Activated naive CD4-positive, alpha-beta T cell treated with anti-CD3 and anti-CD28 coated beads for 36 hours (primary cell): ENCODE data around the gene SPATA17. TPM values are rescaled to one million over a fixed set of nuclear protein-coding genes. Genes with fewer than 3 reads are reported as not detected.

Experiments
- CTCF ChIA-PET: fragments of 350-600 bp; sonication (Branson Sonifier 250); formaldehyde crosslinking; loops from one replicate; lab custom pipeline; 2021; ENCODE audit warnings: antibody characterized with exemption; lab: Charles Lee
- DNase-seq: peaks from one replicate; pipeline ENCODE4 v3.0.0-alpha.2; 2020
- H3K27ac Mint-ChIP-seq: one replicate; pipeline ENCODE4 v1.8.0; 2021; ENCODE audit warnings: mild to moderate bottlenecking, mixed read lengths
- H3K27me3 Mint-ChIP-seq: one replicate; pipeline ENCODE4 v1.8.0; 2021; ENCODE audit warnings: low read depth, mixed read lengths
- H3K36me3 Mint-ChIP-seq: one replicate; pipeline ENCODE4 v1.8.0; 2021; ENCODE audit warnings: low read depth, mixed read lengths
- H3K4me1 Mint-ChIP-seq: one replicate; pipeline ENCODE4 v1.8.0; 2021; ENCODE audit warnings: low read depth, mixed read lengths
- H3K4me3 Mint-ChIP-seq: one replicate; pipeline ENCODE4 v1.8.0; 2021; ENCODE audit warnings: mild to moderate bottlenecking, moderate library complexity, mixed read lengths
- H3K9me3 Mint-ChIP-seq: one replicate; pipeline ENCODE4 v1.8.0; 2021; ENCODE audit warnings: mixed read lengths
- intact Hi-C: fragments of 100-400 bp; cut with micrococcal nuclease; formaldehyde crosslinking; loops from one replicate; pipeline ENCODE4 v1.15.1; 2023
- total RNA-seq, 2 experiments: library from RNA; stranded (reverse); gene quantifications; one replicate each; pipeline ENCODE4 v1.2.3, GENCODE V29; 2021

SPATA17 gene
- total RNA-seq, 2 experiments from 2014 or later = not detected

GRCh38 chr1:217791091-217791490 lies 159.9 kb downstream of the SPATA17 start:
- H3K4me1 Mint-ChIP-seq = no peaks in the 10 kb centered on the region
- H3K27ac Mint-ChIP-seq = no peak overlapping the region
- H3K4me3 Mint-ChIP-seq = no peak overlapping the region
- CTCF ChIA-PET = no interaction called here
- H3K36me3 Mint-ChIP-seq = no peaks in the 10 kb centered on the region
- no peak for DNase-seq
- no peaks in the 10 kb centered on the region for H3K27me3 Mint-ChIP-seq
- no peaks in the 10 kb centered on the region for H3K9me3 Mint-ChIP-seq
- intact Hi-C loops = no loop called here

- peaks cover 3% of the 10 kb centered on the region for H3K9me3 Mint-ChIP-seq
- H3K4me3 Mint-ChIP-seq = no peak overlapping the region
- H3K27me3 Mint-ChIP-seq = no peaks in the 10 kb centered on the region
- no peak for DNase-seq
- CTCF ChIA-PET = no interaction called here
- H3K27ac Mint-ChIP-seq = no peak overlapping the region
- intact Hi-C loops = no loop called here
- no peaks in the 10 kb centered on the region for H3K4me1 Mint-ChIP-seq
- H3K36me3 Mint-ChIP-seq = no peaks in the 10 kb centered on the region
Observed at GRCh38 chr1:217805792-217806191, 174.6 kb downstream of the SPATA17 start.

- Mint-ChIP-seq H3K27me3 (no peaks in the 10 kb centered on the region), H3K4me1 (no peaks in the 10 kb centered on the region), H3K9me3 (peaks cover 2% of the 10 kb centered on the region), H3K27ac (no peak overlapping the region), H3K4me3 (no peak overlapping the region), H3K36me3 (no peaks in the 10 kb centered on the region)
- intact Hi-C loops = no loop called here
- DNase-seq = no peak
- CTCF ChIA-PET = no interaction called here
Observed at GRCh38 chr1:217812175-217812574, 181.0 kb downstream of the SPATA17 start.

GRCh38 chr1:217813031-217813430 lies 181.9 kb downstream of the SPATA17 start:
- peaks cover 8% of the 10 kb centered on the region for H3K9me3 Mint-ChIP-seq
- intact Hi-C loops = no loop called here
- no peak for DNase-seq
- no peak overlapping the region for H3K4me3 Mint-ChIP-seq
- no peaks in the 10 kb centered on the region for H3K27me3 Mint-ChIP-seq
- no peak overlapping the region for H3K27ac Mint-ChIP-seq
- H3K4me1 Mint-ChIP-seq = no peaks in the 10 kb centered on the region
- no peaks in the 10 kb centered on the region for H3K36me3 Mint-ChIP-seq
- CTCF ChIA-PET = no interaction called here

- no peaks in the 10 kb centered on the region for H3K36me3 Mint-ChIP-seq
- DNase-seq = no peak
- H3K27ac Mint-ChIP-seq = no peak overlapping the region
- no peak overlapping the region for H3K4me3 Mint-ChIP-seq
- H3K9me3 Mint-ChIP-seq = peaks cover 1% of the 10 kb centered on the region
- no peaks in the 10 kb centered on the region for H3K27me3 Mint-ChIP-seq
- no peaks in the 10 kb centered on the region for H3K4me1 Mint-ChIP-seq
- intact Hi-C loops = no loop called here
- CTCF ChIA-PET = no interaction called here
Observed at GRCh38 chr1:217837691-217838090, 206.5 kb downstream of the SPATA17 start.

GRCh38 chr1:217839161-217839560 lies 208.0 kb downstream of the SPATA17 start:
- H3K4me1 Mint-ChIP-seq = no peaks in the 10 kb centered on the region
- no peaks in the 10 kb centered on the region for H3K27me3 Mint-ChIP-seq
- no peak overlapping the region for H3K27ac Mint-ChIP-seq
- CTCF ChIA-PET = no interaction called here
- H3K4me3 Mint-ChIP-seq = no peak overlapping the region
- no peaks in the 10 kb centered on the region for H3K9me3 Mint-ChIP-seq
- H3K36me3 Mint-ChIP-seq = no peaks in the 10 kb centered on the region
- DNase-seq = no peak
- intact Hi-C loops = no loop called here

- H3K4me3 Mint-ChIP-seq = no peak overlapping the region
- H3K27ac Mint-ChIP-seq = no peak overlapping the region
- H3K4me1 Mint-ChIP-seq = no peaks in the 10 kb centered on the region
- intact Hi-C loops = no loop called here
- no peaks in the 10 kb centered on the region for H3K9me3 Mint-ChIP-seq
- no peak for DNase-seq
- no peaks in the 10 kb centered on the region for H3K36me3 Mint-ChIP-seq
- no peaks in the 10 kb centered on the region for H3K27me3 Mint-ChIP-seq
- CTCF ChIA-PET = no interaction called here
Observed at GRCh38 chr1:217846733-217847132, 215.6 kb downstream of the SPATA17 start.

- no peak for DNase-seq
- Mint-ChIP-seq H3K9me3 (no peaks in the 10 kb centered on the region), H3K36me3 (no peaks in the 10 kb centered on the region), H3K4me3 (no peak overlapping the region), H3K27me3 (no peaks in the 10 kb centered on the region), H3K4me1 (no peaks in the 10 kb centered on the region), H3K27ac (no peak overlapping the region)
- intact Hi-C loops = no loop called here
- CTCF ChIA-PET = no interaction called here
Observed at GRCh38 chr1:217847643-217848042, 216.5 kb downstream of the SPATA17 start.

- Mint-ChIP-seq H3K9me3 (peaks cover 9% of the 10 kb centered on the region), H3K27ac (no peak overlapping the region), H3K4me1 (no peaks in the 10 kb centered on the region), H3K36me3 (no peaks in the 10 kb centered on the region), H3K4me3 (no peak overlapping the region), H3K27me3 (no peaks in the 10 kb centered on the region)
- DNase-seq = no peak
- intact Hi-C loops = no loop called here
- CTCF ChIA-PET = no interaction called here
Observed at GRCh38 chr1:217856342-217857034, 225.3 kb downstream of the SPATA17 start.

- CTCF ChIA-PET = no interaction called here
- no peaks in the 10 kb centered on the region for H3K4me1 Mint-ChIP-seq
- H3K27ac Mint-ChIP-seq = no peak overlapping the region
- DNase-seq = no peak
- no peak overlapping the region for H3K4me3 Mint-ChIP-seq
- H3K36me3 Mint-ChIP-seq = no peaks in the 10 kb centered on the region
- no peaks in the 10 kb centered on the region for H3K27me3 Mint-ChIP-seq
- H3K9me3 Mint-ChIP-seq = peaks cover 9% of the 10 kb centered on the region
- intact Hi-C loops = no loop called here
Observed at GRCh38 chr1:217857061-217857460, 225.9 kb downstream of the SPATA17 start.

- intact Hi-C loops = no loop called here
- DNase-seq = no peak
- Mint-ChIP-seq H3K27me3 (no peaks in the 10 kb centered on the region), H3K9me3 (peaks cover 13% of the 10 kb centered on the region), H3K4me3 (no peak overlapping the region), H3K27ac (no peak overlapping the region), H3K4me1 (no peaks in the 10 kb centered on the region), H3K36me3 (no peaks in the 10 kb centered on the region)
- CTCF ChIA-PET = no interaction called here
Observed at GRCh38 chr1:217861658-217862057, 230.5 kb downstream of the SPATA17 start.

GRCh38 chr1:217867446-217867995 lies 236.4 kb downstream of the SPATA17 start:
- no peak overlapping the region for H3K4me3 Mint-ChIP-seq
- CTCF ChIA-PET = no interaction called here

GRCh38 chr1:217871955-217872354 lies 240.8 kb downstream of the SPATA17 start:
- intact Hi-C loops = no loop called here
- Mint-ChIP-seq H3K4me1 (no peaks in the 10 kb centered on the region), H3K9me3 (peaks cover 2% of the 10 kb centered on the region), H3K27me3 (no peaks in the 10 kb centered on the region), H3K27ac (no peak overlapping the region), H3K4me3 (no peak overlapping the region), H3K36me3 (no peaks in the 10 kb centered on the region)
- CTCF ChIA-PET = interaction anchor here (0.6 kb wide), 1 partner anchor 9 kb away, joined by 4 read pairs; no protein-coding TSS in a partner anchor
- no peak for DNase-seq

More at GRCh38 chr1:217867446-217867995, 236.4 kb downstream of the SPATA17 start:
- H3K9me3 Mint-ChIP-seq = peaks cover 6% of the 10 kb centered on the region
- no peak for DNase-seq
- no peaks in the 10 kb centered on the region for H3K36me3 Mint-ChIP-seq
- no peaks in the 10 kb centered on the region for H3K27me3 Mint-ChIP-seq
- intact Hi-C loops = no loop called here
- no peak overlapping the region for H3K27ac Mint-ChIP-seq
- H3K4me1 Mint-ChIP-seq = no peaks in the 10 kb centered on the region
